ENCODE results near the gene NHS. TPM values are rescaled to one million over a fixed set of nuclear protein-coding genes. Genes with fewer than 3 reads are reported as not detected.

Gene NHS
- total RNA-seq, 1 experiment from 2014 or later: 6.2 TPM

DNA sequence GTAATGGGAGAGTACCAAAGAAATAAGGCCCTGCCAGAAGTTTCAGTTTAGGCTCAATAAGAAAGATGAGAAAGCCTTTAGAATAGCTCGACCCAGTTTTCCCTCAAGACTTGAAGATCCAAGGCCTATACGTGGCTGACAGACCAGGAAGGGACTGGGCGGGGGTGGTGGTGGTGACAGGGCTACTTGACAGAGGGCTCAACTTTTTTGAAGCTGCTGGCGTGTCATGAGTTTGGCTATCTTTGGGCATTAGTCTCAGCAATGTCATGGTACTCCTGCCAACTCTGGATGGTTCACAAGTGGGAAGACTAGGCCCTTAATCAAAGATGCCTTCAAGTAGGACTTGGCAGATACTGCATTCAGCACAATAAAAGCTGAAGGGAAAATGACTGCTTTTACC lies 262.2 kb downstream of the NHS start:
- no TSS peak for BruUV-seq (replicated peaks)
- ChIA-PET POLR2A (no interaction called here), CTCF (interaction anchor here (0.6 kb wide), 1 partner anchor 17 kb away, joined by 3 read pairs; no protein-coding TSS in a partner anchor)
- no peaks in the 10 kb centered on the region for H3K36me3 Mint-ChIP-seq (ENCODE audit: insufficient read depth, unreplicated experiment)
- H3K27me3 Mint-ChIP-seq (ENCODE audit: insufficient read depth, unreplicated experiment): peaks cover 23% of the 10 kb centered on the region
- no peak for DNase-seq (ENCODE audit: unreplicated experiment)
- H3K27ac Mint-ChIP-seq (ENCODE audit: low read depth, unreplicated experiment): no peak overlapping the region
- no peaks in the 10 kb centered on the region for H3K9me3 Mint-ChIP-seq (ENCODE audit: unreplicated experiment)
- peaks cover 6% of the 10 kb centered on the region for H3K4me1 Mint-ChIP-seq (ENCODE audit: insufficient read depth, unreplicated experiment)
- intact Hi-C loops (cut with micrococcal nuclease): no loop called here
- H3K4me3 Mint-ChIP-seq (ENCODE audit: unreplicated experiment): no peak overlapping the region
- TF ChIP-seq, protein P1, sequence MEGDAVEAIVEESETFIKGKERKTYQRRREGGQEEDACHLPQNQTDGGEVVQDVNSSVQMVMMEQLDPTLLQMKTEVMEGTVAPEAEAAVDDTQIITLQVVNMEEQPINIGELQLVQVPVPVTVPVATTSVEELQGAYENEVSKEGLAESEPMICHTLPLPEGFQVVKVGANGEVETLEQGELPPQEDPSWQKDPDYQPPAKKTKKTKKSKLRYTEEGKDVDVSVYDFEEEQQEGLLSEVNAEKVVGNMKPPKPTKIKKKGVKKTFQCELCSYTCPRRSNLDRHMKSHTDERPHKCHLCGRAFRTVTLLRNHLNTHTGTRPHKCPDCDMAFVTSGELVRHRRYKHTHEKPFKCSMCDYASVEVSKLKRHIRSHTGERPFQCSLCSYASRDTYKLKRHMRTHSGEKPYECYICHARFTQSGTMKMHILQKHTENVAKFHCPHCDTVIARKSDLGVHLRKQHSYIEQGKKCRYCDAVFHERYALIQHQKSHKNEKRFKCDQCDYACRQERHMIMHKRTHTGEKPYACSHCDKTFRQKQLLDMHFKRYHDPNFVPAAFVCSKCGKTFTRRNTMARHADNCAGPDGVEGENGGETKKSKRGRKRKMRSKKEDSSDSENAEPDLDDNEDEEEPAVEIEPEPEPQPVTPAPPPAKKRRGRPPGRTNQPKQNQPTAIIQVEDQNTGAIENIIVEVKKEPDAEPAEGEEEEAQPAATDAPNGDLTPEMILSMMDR (IDR thresholded peaks at IDR 0.05; ENCODE audit: unreplicated experiment): no peak

DNA sequence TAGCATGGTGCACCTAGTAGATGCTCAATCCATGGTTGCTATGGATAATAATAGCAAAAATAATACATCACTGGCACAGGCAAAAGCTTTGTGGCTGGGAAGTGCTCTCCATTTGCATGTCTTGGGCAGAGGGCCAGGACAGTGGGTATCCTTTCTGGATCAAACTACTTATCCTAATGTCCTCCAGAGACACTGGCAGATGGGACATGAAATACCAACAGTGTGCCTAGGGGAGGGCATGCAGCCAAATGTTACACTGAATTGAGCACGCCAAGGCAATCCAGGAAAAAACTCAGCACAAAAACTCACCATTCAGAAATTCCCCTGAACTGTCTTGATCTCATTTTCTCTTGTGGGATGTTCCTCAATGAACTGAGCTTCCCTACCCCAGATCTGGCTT lies 263.7 kb downstream of the NHS start:
- intact Hi-C loops (cut with micrococcal nuclease): no loop called here
- Mint-ChIP-seq H3K27ac (ENCODE audit: low read depth, unreplicated experiment) (no peak overlapping the region), H3K9me3 (ENCODE audit: unreplicated experiment) (no peaks in the 10 kb centered on the region), H3K4me1 (ENCODE audit: insufficient read depth, unreplicated experiment) (no peaks in the 10 kb centered on the region), H3K27me3 (ENCODE audit: insufficient read depth, unreplicated experiment) (peaks cover 17% of the 10 kb centered on the region), H3K36me3 (ENCODE audit: insufficient read depth, unreplicated experiment) (no peaks in the 10 kb centered on the region), H3K4me3 (ENCODE audit: unreplicated experiment) (no peak overlapping the region)
- DNase-seq (ENCODE audit: unreplicated experiment): no peak
- BruUV-seq (replicated peaks): no TSS peak
- ChIA-PET CTCF (interaction anchor here (0.6 kb wide), 1 partner anchor 42 kb away, joined by 3 read pairs; no protein-coding TSS in a partner anchor), POLR2A (interaction anchor here (0.8 kb wide), 1 partner anchor 1343 kb away, joined by 3 read pairs; no protein-coding TSS in a partner anchor)
- TF ChIP-seq, protein P1 (IDR thresholded peaks at IDR 0.05; ENCODE audit: unreplicated experiment): no peak

DNA sequence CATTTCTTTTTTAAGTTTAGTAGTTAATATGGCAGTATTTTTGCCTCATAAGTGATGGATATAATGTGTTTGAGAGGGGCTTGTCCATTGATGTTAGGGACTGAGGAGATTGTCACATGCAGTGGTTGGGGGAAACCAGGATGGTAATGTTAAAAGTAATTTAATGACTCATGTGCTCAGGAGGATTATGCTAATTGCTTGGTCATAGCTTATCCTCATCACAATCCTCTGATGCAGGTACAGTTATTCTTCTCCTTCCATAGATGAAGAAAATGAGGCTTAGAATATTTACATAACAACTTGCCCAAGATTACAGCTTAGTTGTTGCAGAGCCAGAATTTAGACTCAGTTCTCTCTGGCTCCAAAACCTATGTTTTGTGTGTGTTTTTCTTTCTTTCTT lies 267.9 kb downstream of the NHS start:
- ChIA-PET CTCF (interaction anchor here (0.7 kb wide), 1 partner anchor 23 kb away, joined by 3 read pairs; no protein-coding TSS in a partner anchor), POLR2A (interaction anchor here (0.5 kb wide), 1 partner anchor 195 kb away, joined by 3 read pairs; no protein-coding TSS in a partner anchor)
- H3K36me3 Mint-ChIP-seq (ENCODE audit: insufficient read depth, unreplicated experiment): no peaks in the 10 kb centered on the region
- TF ChIP-seq, protein P1 (IDR thresholded peaks at IDR 0.05; ENCODE audit: unreplicated experiment): no peak
- no TSS peak for BruUV-seq (replicated peaks)
- peaks cover 7% of the 10 kb centered on the region for H3K9me3 Mint-ChIP-seq (ENCODE audit: unreplicated experiment)
- H3K4me1 Mint-ChIP-seq (ENCODE audit: insufficient read depth, unreplicated experiment): no peaks in the 10 kb centered on the region
- DNase-seq (ENCODE audit: unreplicated experiment): no peak
- intact Hi-C loops (cut with micrococcal nuclease): no loop called here
- H3K27me3 Mint-ChIP-seq (ENCODE audit: insufficient read depth, unreplicated experiment): no peaks in the 10 kb centered on the region
- H3K27ac Mint-ChIP-seq (ENCODE audit: low read depth, unreplicated experiment): no peak overlapping the region
- no peak overlapping the region for H3K4me3 Mint-ChIP-seq (ENCODE audit: unreplicated experiment)

DNA sequence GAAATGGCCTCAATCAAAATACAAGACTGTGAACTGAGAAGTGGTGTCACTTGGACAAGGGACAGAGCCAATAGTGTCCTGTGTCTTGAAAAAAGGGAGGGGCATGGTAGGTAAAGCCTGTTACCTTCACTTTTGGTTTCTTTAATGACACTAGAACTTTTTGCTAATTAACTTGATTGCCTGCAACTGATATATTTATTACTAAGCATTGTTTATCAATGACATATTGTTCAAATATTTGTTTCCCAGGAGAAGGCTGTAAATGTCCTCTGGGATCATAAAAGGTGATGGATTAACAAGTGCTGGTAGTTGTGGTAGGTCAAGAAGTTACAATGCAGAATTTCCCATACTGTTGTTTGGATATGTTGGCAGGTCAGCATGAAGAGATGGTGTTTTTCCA lies 268.5 kb downstream of the NHS start:
- CTCF ChIA-PET: no interaction called here
- no peak overlapping the region for H3K27ac Mint-ChIP-seq (ENCODE audit: low read depth, unreplicated experiment)
- H3K4me1 Mint-ChIP-seq (ENCODE audit: insufficient read depth, unreplicated experiment): no peaks in the 10 kb centered on the region
- no peak overlapping the region for H3K4me3 Mint-ChIP-seq (ENCODE audit: unreplicated experiment)
- no peak for DNase-seq (ENCODE audit: unreplicated experiment)
- no TSS peak for BruUV-seq (replicated peaks)
- no peaks in the 10 kb centered on the region for H3K36me3 Mint-ChIP-seq (ENCODE audit: insufficient read depth, unreplicated experiment)
- POLR2A ChIA-PET: no interaction called here
- H3K9me3 Mint-ChIP-seq (ENCODE audit: unreplicated experiment): peaks cover 7% of the 10 kb centered on the region
- intact Hi-C loops (cut with micrococcal nuclease): no loop called here
- TF ChIP-seq, protein P1 (IDR thresholded peaks at IDR 0.05; ENCODE audit: unreplicated experiment): no peak
- H3K27me3 Mint-ChIP-seq (ENCODE audit: insufficient read depth, unreplicated experiment): no peaks in the 10 kb centered on the region
